LNCaP clone FGC (cell line): ENCODE results near the gene FCGBP.

Source experiments
- DNase-seq: peaks from one replicate; pipeline ENCODE4 v3.0.0-alpha.2; 2011; ENCODE audit warnings: low read depth
- H3K4me3 ChIP-seq: 2 replicates; pipeline ENCODE4 v1.5.1; 2011; ENCODE audit warnings: mild to moderate bottlenecking, low read depth, low read length, control low read depth
- TF ChIP-seq, protein P1 (sequence below): IDR thresholded peaks from 2 replicates; pipeline ENCODE4 v1.5.1; 2012; ENCODE audit warnings: mild to moderate bottlenecking; ENCODE audit not compliant: control insufficient read depth, insufficient read depth; ENCODE audit errors: extremely low read depth

Gene FCGBP

DNA sequence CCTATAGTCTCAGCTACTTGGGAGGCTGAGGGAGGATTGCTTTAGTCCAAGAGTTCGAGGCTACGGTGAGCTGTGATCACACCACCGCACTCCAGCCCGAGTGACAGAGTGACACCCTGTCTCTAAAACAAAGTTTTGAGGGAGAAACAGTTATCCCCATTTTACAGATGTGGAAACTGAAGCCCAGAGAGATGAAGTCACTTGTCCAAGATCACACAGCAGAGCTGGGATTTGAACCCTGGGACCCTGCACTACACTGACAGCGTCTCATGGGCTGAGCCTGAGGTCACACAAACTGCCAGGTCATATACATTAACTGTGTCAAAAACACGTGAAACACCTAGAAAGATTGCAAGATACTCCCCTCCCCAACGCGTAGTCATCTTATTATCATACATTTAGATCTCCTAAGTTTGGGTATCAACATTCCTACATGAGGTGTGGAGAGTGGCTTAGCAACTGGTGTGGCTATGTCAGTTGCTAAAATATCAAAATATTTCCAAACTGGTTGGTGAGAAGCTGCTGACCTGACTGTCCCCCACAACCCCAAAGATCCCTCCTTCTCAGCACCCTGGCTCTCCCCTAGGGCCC, 8.2 kb downstream of the FCGBP start:
- TF ChIP-seq, protein P1, sequence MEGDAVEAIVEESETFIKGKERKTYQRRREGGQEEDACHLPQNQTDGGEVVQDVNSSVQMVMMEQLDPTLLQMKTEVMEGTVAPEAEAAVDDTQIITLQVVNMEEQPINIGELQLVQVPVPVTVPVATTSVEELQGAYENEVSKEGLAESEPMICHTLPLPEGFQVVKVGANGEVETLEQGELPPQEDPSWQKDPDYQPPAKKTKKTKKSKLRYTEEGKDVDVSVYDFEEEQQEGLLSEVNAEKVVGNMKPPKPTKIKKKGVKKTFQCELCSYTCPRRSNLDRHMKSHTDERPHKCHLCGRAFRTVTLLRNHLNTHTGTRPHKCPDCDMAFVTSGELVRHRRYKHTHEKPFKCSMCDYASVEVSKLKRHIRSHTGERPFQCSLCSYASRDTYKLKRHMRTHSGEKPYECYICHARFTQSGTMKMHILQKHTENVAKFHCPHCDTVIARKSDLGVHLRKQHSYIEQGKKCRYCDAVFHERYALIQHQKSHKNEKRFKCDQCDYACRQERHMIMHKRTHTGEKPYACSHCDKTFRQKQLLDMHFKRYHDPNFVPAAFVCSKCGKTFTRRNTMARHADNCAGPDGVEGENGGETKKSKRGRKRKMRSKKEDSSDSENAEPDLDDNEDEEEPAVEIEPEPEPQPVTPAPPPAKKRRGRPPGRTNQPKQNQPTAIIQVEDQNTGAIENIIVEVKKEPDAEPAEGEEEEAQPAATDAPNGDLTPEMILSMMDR, result no peak
- DNase-seq, result no peak

DNA sequence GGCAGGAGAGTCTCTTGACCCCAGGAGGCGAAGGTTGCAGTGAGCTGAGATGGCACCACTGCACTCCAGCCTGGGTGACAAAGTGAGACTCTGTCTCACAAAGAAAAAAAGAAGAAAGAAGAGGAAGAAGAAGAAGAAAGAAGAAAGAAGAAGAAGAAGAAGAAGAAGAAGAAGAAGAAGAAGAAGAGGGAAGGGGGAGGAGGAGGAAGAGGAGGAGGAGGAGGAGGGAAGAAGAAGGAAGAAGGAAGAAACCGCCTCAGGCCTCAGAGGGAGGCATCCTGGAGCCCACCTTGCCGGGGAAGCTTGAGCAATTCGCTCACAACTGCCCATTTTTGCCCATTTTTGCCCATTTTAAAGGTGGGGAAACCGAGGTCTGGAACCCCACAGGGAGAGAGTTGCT, 9.5 kb downstream of the FCGBP start:
- TF ChIP-seq, protein P1, result no peak
- no peak for DNase-seq
- H3K4me3 ChIP-seq, result no peak overlapping the region

More for the DNA sequence above, 8.2 kb downstream of the FCGBP start:
- no peak overlapping the region for H3K4me3 ChIP-seq

DNA sequence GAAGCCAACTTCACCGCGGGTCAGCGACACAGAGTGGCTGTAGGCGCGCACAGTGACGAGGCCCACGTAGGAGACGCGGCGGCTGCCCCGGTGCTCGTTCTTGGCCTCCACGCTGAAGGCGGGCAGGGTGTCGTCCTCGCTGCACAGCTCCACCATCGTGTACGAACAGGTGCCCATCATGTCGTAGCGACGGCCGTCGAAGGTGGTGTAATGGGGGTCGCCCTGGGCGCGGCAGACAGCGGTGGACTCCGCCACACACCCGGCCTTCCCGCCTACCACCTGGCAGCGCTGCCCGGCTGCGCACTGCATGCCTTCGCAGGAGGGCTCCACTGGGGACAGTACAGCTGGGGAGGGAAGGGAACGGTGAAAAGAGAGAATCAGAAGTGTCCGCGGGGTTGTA, 10.0 kb downstream of the FCGBP start:
- no peak for DNase-seq
- H3K4me3 ChIP-seq, result no peak overlapping the region
- TF ChIP-seq, protein P1, result no peak

DNA sequence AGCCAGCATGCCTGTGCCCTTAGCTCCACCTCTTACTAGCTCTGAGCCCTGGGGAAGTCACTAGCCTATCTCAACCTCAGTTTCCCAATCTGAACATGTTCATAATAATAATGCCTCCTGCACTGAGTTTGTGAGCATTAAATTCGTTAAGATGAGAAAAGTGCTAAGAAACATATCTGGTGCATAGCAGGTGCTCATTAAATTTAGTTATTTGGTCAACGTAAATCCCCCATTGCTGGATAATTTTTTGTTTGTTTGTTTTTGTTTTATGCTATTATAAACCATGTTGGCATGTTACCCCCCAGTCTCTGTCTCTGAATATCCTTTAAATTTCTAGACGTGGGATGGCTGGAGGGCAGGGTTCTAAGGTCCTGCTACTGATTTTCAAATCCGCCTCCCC, 10.6 kb downstream of the FCGBP start:
- DNase-seq, result no peak
- no peak overlapping the region for H3K4me3 ChIP-seq
- TF ChIP-seq, protein P1, result no peak

DNA sequence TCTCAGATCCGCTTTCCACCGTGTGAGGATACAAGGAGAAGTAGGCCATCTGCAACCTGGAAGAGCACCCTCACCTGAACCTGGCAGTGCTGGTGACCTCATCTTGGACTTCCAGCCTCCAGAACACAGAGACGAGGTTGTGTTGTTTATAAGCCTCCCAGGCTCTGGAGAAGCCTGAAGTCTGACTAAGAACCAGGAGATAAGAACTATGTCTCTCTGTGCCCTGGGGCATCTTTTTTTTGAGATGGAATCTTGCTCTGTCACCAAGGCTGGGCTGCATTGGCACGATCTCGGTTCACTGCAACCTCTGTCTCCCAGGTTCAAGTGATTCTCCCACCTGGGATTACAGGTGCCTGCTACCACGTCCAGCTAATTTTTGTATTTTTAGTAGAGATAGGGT, 14.5 kb downstream of the FCGBP start:
- DNase-seq, result no peak
- no peak overlapping the region for H3K4me3 ChIP-seq
- TF ChIP-seq, protein P1, result no peak

DNA sequence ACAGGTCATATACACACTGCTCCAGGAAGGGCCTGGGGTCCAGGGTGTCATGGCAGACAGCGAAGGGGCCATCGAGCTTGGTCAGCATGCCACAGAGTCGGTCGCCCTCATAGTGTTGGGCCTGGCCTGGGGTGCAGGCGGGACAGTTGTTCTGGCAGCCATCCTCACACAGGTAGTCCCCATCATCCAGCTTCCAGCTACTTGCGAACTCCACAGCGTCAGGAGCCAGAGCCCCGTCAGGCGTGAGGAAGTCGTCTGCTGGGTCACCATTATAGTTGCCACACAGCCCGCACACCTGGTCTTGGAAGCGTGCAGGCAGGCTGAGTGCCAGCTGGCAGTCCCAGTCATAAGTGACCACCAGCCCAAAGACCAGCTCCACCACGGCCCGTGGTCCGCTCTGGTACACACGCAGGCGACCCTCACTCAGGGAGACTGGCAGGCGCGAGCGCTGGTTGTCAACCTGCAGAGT, 16.2 kb downstream of the FCGBP start:
- TF ChIP-seq, protein P1, result no peak

DNA sequence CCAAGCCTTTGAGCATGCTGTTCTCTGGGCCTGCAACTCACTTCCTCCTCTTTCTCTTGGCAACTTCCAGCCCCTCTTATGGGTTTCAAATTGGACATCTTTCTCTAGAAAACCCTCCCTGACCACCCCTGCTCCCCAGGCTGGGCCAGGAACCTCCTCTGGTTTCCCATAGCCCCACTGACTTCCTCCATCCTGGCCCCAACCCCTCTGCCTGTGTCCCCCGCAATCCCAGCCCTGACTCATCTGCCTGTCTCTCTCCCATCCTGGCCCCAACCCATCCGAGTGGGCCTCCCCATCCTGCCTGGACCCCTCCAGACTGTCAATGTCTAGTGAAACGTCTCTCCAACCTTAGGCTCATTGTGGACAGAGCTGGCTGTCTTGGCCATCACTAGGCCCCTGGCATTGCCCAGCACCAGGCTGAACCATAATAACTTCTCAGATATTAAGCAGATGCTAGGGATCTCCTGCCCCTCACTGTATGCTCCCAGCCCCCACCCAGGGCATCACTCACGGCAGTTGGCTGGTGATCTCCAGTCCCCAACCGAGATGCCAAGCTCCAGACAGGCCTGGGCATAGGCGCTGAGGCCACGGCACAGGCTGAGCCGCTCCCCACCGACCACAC, 16.8 kb downstream of the FCGBP start:
- TF ChIP-seq, protein P1, result no peak
- no peak overlapping the region for H3K4me3 ChIP-seq
- no peak for DNase-seq

More for the DNA sequence above, 16.2 kb downstream of the FCGBP start:
- H3K4me3 ChIP-seq, result no peak overlapping the region
- DNase-seq, result no peak
